CD4-positive, alpha-beta T cell treated with Interleukin-1 beta for 1 hour (primary cell): ENCODE data around the gene PLCB3.
"Not testable (repeated sequence)": the region's sequence is repeated elsewhere in the genome, so short reads cannot be mapped to it uniquely, and the experiment has no call there.

Source experiments
- DNase-seq, 2 donors: peaks; one replicate each; pipeline ENCODE4 v3.0.0-alpha.2; 2020 to 2022

PLCB3 gene

GRCh38 chr11:64237484-64237951 is 13.8 kb upstream of the PLCB3 start:
- no peak for DNase-seq

- DNase-seq = no peak
These were observed 13.3 kb upstream of the PLCB3 start for GRCh38 chr11:64238076-64238475.

- peak in 1 of 2 donors; percentile 27 for DNase-seq
These were observed 12.3 kb upstream of the PLCB3 start for GRCh38 chr11:64238999-64239398.

- DNase-seq = peak in 1 of 2 donors; percentile 83
These were observed 11.5 kb upstream of the PLCB3 start for GRCh38 chr11:64239662-64240434.

- peak; percentile 99 for DNase-seq
These were observed 10.7 kb upstream of the PLCB3 start, which contains the start of gene FKBP2 for GRCh38 chr11:64240435-64241240. FKBP2 (plus strand) TSS chr11:64241095; CDS start chr11:64242388, 1,293 bp downstream.

GRCh38 chr11:64241241-64241490 is 10.2 kb upstream of the PLCB3 start:
- DNase-seq = peak in 1 of 2 donors; percentile 100

- peak; percentile 16 to 99 for DNase-seq
These were observed 9.6 kb upstream of the PLCB3 start for GRCh38 chr11:64241491-64242374.

GRCh38 chr11:64243236-64243854 is 8.0 kb upstream of the PLCB3 start:
- no peak for DNase-seq

- DNase-seq = no peak
These were observed 7.2 kb upstream of the PLCB3 start for GRCh38 chr11:64244107-64244506.

- no peak for DNase-seq
These were observed 6.4 kb upstream of the PLCB3 start for GRCh38 chr11:64244966-64245365.

- DNase-seq = peak; percentile 55 to 64
These were observed 5.9 kb upstream of the PLCB3 start for GRCh38 chr11:64245401-64245796.

GRCh38 chr11:64245797-64246620 is 5.3 kb upstream of the PLCB3 start:
- peak; percentile 66 to 79 for DNase-seq

GRCh38 chr11:64246621-64246870 is 4.8 kb upstream of the PLCB3 start:
- DNase-seq = not testable (repeated sequence)

- DNase-seq = peak; percentile 81 to 82
These were observed 4.2 kb upstream of the PLCB3 start, which contains the start of gene PPP1R14B for GRCh38 chr11:64246871-64247728. PPP1R14B (minus strand) TSS chr11:64246943; CDS start chr11:64246673, 270 bp downstream.

GRCh38 chr11:64247729-64248531 is 3.4 kb upstream of the PLCB3 start:
- DNase-seq = no peak

GRCh38 chr11:64248578-64248977 is 2.8 kb upstream of the PLCB3 start:
- no peak for DNase-seq

- no peak for DNase-seq
These were observed 2.3 kb upstream of the PLCB3 start for GRCh38 chr11:64249038-64249437.

GRCh38 chr11:64249563-64250414 is 1.5 kb upstream of the PLCB3 start:
- no peak for DNase-seq
